K562 (cell line): ENCODE data around the gene TMEM126A. TPM values are rescaled to one million over a fixed set of nuclear protein-coding genes. Genes with fewer than 3 reads are reported as not detected.

Experiments
- BCL6 ChIP-seq: fragments of 250-450 bp; sonication (Bioruptor Pico); IDR thresholded peaks from 2 replicates; pipeline ENCODE4 v1.4.0; 2020
- BRF2 ChIP-seq: IDR thresholded peaks from 3 replicates; pipeline ENCODE4 v1.6.1; 2011; ENCODE audit warnings: borderline replicate concordance, mild to moderate bottlenecking; ENCODE audit not compliant: insufficient read length, insufficient read depth
- CCNT2 ChIP-seq: IDR thresholded peaks from 2 replicates; pipeline ENCODE4 v1.6.1; 2011; ENCODE audit warnings: borderline replicate concordance, low read depth, mild to moderate bottlenecking, moderate library complexity, mixed read lengths, low read length; ENCODE audit not compliant: insufficient read length; ENCODE audit errors: extremely low read depth
- CREB1 ChIP-seq, 2 experiments: sonication (generic) in 1 of 2; formaldehyde crosslinking in 1 of 2; IDR thresholded peaks; 2 replicates each; pipeline versions ENCODE4 v1.6.1 to v1.8.0; 2012 to 2022; ENCODE audit warnings: inconsistent platforms in 1 of 2, mild to moderate bottlenecking in 1 of 2, missing genetic modification reagents in 1 of 2, moderate library complexity in 1 of 2
- FOSL1 ChIP-seq: fragments of 200-800 bp; sonication (Bioruptor generic); conservative IDR thresholded peaks from 2 replicates; pipeline ENCODE4 v1.6.1; 2016; ENCODE audit warnings: missing genetic modification characterization, missing compliant biosample characterization
- L3MBTL2 ChIP-seq: fragments of 450-650 bp; IDR thresholded peaks from 2 replicates; pipeline ENCODE4 v1.6.1; 2016; ENCODE audit warnings: mild to moderate bottlenecking, moderate library complexity
- MTF1 ChIP-seq: fragments of 250-450 bp; sonication (Bioruptor Pico); IDR thresholded peaks from 2 replicates; pipeline ENCODE4 v1.9.0; 2021; ENCODE audit warnings: moderate library complexity, mild to moderate bottlenecking, inconsistent platforms, borderline replicate concordance
- NCOA2 ChIP-seq, 2 experiments: fragments of 450-650 bp; IDR thresholded peaks; 2 replicates each; pipeline ENCODE4 v1.6.1; 2018; ENCODE audit warnings: mild to moderate bottlenecking in 2 of 2, moderate library complexity in 1 of 2; ENCODE audit not compliant: partially characterized antibody in 2 of 2
- POLR2AphosphoS2 ChIP-seq: IDR thresholded peaks from 2 replicates; pipeline ENCODE4 v1.6.1; 2012; ENCODE audit warnings: low read length, improper control_type of control experiment
- PTTG1 ChIP-seq: fragments of 450-650 bp; IDR thresholded peaks from 2 replicates; pipeline ENCODE4 v1.6.1; 2016; ENCODE audit warnings: low read depth, mild to moderate bottlenecking, missing genetic modification characterization, missing compliant biosample characterization
- STAG1 ChIP-seq: sonication (generic); formaldehyde crosslinking; IDR thresholded peaks from 2 replicates; pipeline ENCODE4 v1.5.0; 2020; ENCODE audit warnings: missing genetic modification reagents, borderline replicate concordance
- WHSC1 ChIP-seq: IDR thresholded peaks from one replicate; pipeline ENCODE4 v1.6.1; 2012; ENCODE audit warnings: low read length, control low read depth, inconsistent platforms
- ZNF253 ChIP-seq: fragments of 250-450 bp; sonication (Bioruptor Pico); conservative IDR thresholded peaks from 2 replicates; pipeline ENCODE4 v1.6.1; 2021; ENCODE audit warnings: mild to moderate bottlenecking
- ZNF696 ChIP-seq: fragments of 250-450 bp; sonication (Bioruptor Pico); conservative IDR thresholded peaks from 2 replicates; pipeline ENCODE4 v1.4.0; 2020; ENCODE audit warnings: mild to moderate bottlenecking, moderate library complexity
- polyA plus RNA-seq, 8 experiments: library from polyadenylated mRNA; depleted of rRNA in 4 of 8; stranded (reverse) in 5 of 8; unstranded in 3 of 8; fragments of >200 nt; fragmentation: Nextera tagmentation in 2 of 8; fragmentation: Illumina TruSeq in 1 of 8; extraction: Ambion mirVana in 2 of 8; extraction: Trizol in 1 of 8; gene quantifications; 2 replicates each; pipeline versions ENCODE4 v1.2.1 to v1.2.3, GENCODE V29; 2011 to 2014; ENCODE audit warnings: inconsistent platforms in 1 of 8, missing spikeins in 1 of 8
- total RNA-seq, 7 experiments: library from RNA; depleted of rRNA in 6 of 7; stranded (reverse); fragments of >200 nt in 6 of 7; fragmentation: Illumina TruSeq in 2 of 7; extraction: Trizol in 2 of 7; gene quantifications; 2 replicates each; pipeline versions ENCODE4 v1.2.1 to v1.2.3, GENCODE V29; 2011 to 2021; ENCODE audit warnings: low replicate concordance in 1 of 7
- TF ChIP-seq, protein P1 (sequence below): fragments of 250-450 bp; sonication (Bioruptor Pico); IDR thresholded peaks from 2 replicates; pipeline ENCODE4 v1.9.0; 2021; ENCODE audit warnings: mild to moderate bottlenecking, inconsistent platforms
- TF ChIP-seq, protein P2 (sequence below): sonication (generic); formaldehyde crosslinking; IDR thresholded peaks from 2 replicates; pipeline ENCODE4 v1.8.0; 2022; ENCODE audit warnings: missing genetic modification reagents, mild to moderate bottlenecking, borderline replicate concordance
- TF ChIP-seq, protein P3 (sequence below), 2 experiments: fragments of 450-650 bp in 1 of 2; IDR thresholded peaks; 2 replicates each; pipeline ENCODE4 v1.6.1; 2011 to 2017; ENCODE audit warnings: low read depth in 2 of 2, antibody characterized with exemption in 1 of 2, borderline replicate concordance in 1 of 2, low read length in 1 of 2, mild to moderate bottlenecking in 1 of 2, mixed read lengths in 1 of 2; ENCODE audit not compliant: control insufficient read depth in 1 of 2

TMEM126A gene
- total and polyA plus RNA-seq, 9 of the 15 experiments (the other 6 are each of a cell fraction or from before 2014, with no cell fraction given) = 19.3 to 154 (median 56.3) TPM

DNA sequence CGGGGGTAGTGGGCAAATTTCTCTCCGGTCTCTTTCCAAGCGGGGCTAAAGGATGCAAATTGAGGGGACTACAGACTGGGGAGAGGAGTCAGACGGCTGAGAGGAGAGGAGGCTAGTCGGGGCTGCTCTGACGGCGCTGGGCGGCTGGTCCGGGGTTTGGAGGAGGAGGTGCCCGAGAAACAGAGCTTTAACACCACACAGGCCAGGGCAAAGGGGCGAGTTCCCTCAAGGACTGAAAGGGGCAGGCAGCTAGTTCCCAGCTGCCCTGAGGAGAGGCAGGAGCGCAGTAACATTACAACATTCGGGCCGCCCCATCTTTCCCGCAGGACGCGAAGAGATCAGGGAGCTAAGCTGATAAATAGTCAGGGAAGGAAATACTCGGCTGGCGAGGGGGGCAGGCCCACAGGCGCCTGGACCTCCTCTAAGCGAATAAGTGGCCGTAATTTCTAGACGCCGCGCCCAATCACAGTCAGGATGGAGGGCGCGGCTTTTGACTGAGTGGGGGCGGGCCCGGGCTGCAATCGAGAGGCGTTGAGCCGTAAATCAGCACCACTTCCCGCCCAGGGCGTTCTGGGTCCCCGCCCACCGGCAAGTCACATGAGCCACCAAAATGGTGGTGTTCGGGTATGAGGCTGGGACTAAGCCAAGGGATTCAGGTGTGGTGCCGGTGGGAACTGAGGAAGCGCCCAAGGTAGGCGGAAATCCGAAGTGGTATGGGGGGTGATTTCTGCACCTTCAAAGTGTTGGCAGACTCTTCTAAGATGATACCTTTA is 19.6 kb upstream of the TMEM126A start, which contains the start of gene TMEM126B (continued):
- TF ChIP-seq NCOA2 (IDR thresholded peaks at IDR 0.05; ENCODE audit: partially characterized antibody in 2 of 2) (no peak), ZNF696 (no peak), MTF1 (no peak), PTTG1 (tag) (no peak), CREB1 (IDR thresholded peaks at IDR 0.05) (no peak), CREB1 (CRISPR knock-in tag; IDR thresholded peaks at IDR 0.05) (no peak), L3MBTL2 (peak; percentile 36; the same call in 1 of the 2 replicates), FOSL1 (tag) (no peak), POLR2AphosphoS2 (no peak), ZNF253 (CRISPR knock-in tag) (no peak), CCNT2 (peak; percentile 52), WHSC1 (no peak), BCL6 (CRISPR knock-in tag) (no peak), BRF2 (no peak), STAG1 (no peak)
- TF ChIP-seq, protein P1, sequence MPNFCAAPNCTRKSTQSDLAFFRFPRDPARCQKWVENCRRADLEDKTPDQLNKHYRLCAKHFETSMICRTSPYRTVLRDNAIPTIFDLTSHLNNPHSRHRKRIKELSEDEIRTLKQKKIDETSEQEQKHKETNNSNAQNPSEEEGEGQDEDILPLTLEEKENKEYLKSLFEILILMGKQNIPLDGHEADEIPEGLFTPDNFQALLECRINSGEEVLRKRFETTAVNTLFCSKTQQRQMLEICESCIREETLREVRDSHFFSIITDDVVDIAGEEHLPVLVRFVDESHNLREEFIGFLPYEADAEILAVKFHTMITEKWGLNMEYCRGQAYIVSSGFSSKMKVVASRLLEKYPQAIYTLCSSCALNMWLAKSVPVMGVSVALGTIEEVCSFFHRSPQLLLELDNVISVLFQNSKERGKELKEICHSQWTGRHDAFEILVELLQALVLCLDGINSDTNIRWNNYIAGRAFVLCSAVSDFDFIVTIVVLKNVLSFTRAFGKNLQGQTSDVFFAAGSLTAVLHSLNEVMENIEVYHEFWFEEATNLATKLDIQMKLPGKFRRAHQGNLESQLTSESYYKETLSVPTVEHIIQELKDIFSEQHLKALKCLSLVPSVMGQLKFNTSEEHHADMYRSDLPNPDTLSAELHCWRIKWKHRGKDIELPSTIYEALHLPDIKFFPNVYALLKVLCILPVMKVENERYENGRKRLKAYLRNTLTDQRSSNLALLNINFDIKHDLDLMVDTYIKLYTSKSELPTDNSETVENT (CRISPR knock-in tag) = no peak
- TF ChIP-seq, protein P2, sequence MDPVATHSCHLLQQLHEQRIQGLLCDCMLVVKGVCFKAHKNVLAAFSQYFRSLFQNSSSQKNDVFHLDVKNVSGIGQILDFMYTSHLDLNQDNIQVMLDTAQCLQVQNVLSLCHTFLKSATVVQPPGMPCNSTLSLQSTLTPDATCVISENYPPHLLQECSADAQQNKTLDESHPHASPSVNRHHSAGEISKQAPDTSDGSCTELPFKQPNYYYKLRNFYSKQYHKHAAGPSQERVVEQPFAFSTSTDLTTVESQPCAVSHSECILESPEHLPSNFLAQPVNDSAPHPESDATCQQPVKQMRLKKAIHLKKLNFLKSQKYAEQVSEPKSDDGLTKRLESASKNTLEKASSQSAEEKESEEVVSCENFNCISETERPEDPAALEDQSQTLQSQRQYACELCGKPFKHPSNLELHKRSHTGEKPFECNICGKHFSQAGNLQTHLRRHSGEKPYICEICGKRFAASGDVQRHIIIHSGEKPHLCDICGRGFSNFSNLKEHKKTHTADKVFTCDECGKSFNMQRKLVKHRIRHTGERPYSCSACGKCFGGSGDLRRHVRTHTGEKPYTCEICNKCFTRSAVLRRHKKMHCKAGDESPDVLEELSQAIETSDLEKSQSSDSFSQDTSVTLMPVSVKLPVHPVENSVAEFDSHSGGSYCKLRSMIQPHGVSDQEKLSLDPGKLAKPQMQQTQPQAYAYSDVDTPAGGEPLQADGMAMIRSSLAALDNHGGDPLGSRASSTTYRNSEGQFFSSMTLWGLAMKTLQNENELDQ (CRISPR knock-in tag) = no peak
- TF ChIP-seq, protein P3, sequence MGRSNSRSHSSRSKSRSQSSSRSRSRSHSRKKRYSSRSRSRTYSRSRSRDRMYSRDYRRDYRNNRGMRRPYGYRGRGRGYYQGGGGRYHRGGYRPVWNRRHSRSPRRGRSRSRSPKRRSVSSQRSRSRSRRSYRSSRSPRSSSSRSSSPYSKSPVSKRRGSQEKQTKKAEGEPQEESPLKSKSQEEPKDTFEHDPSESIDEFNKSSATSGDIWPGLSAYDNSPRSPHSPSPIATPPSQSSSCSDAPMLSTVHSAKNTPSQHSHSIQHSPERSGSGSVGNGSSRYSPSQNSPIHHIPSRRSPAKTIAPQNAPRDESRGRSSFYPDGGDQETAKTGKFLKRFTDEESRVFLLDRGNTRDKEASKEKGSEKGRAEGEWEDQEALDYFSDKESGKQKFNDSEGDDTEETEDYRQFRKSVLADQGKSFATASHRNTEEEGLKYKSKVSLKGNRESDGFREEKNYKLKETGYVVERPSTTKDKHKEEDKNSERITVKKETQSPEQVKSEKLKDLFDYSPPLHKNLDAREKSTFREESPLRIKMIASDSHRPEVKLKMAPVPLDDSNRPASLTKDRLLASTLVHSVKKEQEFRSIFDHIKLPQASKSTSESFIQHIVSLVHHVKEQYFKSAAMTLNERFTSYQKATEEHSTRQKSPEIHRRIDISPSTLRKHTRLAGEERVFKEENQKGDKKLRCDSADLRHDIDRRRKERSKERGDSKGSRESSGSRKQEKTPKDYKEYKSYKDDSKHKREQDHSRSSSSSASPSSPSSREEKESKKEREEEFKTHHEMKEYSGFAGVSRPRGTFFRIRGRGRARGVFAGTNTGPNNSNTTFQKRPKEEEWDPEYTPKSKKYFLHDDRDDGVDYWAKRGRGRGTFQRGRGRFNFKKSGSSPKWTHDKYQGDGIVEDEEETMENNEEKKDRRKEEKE (IDR thresholded peaks at IDR 0.05; ENCODE audit: borderline replicate concordance in 1 of 2, control insufficient read depth in 1 of 2, low read depth in 2 of 2, low read length in 1 of 2) = no peak
